WERI-Rb-1 (cell line): Measurements from ENCODE around the gene KCNH2.

Source experiments
- DNase-seq: peaks from one replicate; pipeline ENCODE4 v3.0.0-alpha.2; 2020
- H3K27ac ChIP-seq: fragments of 250-450 bp; sonication (Bioruptor Pico); 2 replicates; pipeline ENCODE4 v1.5.1; 2020; ENCODE audit warnings: mild to moderate bottlenecking, moderate library complexity
- H3K27me3 ChIP-seq: fragments of 250-450 bp; sonication (Bioruptor Pico); 2 replicates; pipeline ENCODE4 v1.5.1; 2021; ENCODE audit warnings: mild to moderate bottlenecking, low read depth, moderate library complexity; ENCODE audit not compliant: insufficient read depth, severe bottlenecking
- H3K36me3 ChIP-seq: fragments of 250-450 bp; sonication (Bioruptor Pico); 2 replicates; pipeline ENCODE4 v1.5.1; 2020; ENCODE audit warnings: mild to moderate bottlenecking, moderate library complexity
- H3K4me3 ChIP-seq: 2 replicates; pipeline ENCODE4 v1.5.1; 2011; ENCODE audit warnings: low read depth, mild to moderate bottlenecking, control low read depth, low read length
- H3K9me3 ChIP-seq: fragments of 250-450 bp; sonication (Bioruptor Pico); 2 replicates; pipeline ENCODE4 v1.5.1; 2021; ENCODE audit warnings: mild to moderate bottlenecking, moderate library complexity; ENCODE audit not compliant: severe bottlenecking
- CTCF ChIP-seq: IDR thresholded peaks from 2 replicates; pipeline ENCODE4 v1.5.1; 2011; ENCODE audit warnings: low read depth, mild to moderate bottlenecking, control low read depth, inconsistent platforms, low read length

Gene KCNH2

DNA sequence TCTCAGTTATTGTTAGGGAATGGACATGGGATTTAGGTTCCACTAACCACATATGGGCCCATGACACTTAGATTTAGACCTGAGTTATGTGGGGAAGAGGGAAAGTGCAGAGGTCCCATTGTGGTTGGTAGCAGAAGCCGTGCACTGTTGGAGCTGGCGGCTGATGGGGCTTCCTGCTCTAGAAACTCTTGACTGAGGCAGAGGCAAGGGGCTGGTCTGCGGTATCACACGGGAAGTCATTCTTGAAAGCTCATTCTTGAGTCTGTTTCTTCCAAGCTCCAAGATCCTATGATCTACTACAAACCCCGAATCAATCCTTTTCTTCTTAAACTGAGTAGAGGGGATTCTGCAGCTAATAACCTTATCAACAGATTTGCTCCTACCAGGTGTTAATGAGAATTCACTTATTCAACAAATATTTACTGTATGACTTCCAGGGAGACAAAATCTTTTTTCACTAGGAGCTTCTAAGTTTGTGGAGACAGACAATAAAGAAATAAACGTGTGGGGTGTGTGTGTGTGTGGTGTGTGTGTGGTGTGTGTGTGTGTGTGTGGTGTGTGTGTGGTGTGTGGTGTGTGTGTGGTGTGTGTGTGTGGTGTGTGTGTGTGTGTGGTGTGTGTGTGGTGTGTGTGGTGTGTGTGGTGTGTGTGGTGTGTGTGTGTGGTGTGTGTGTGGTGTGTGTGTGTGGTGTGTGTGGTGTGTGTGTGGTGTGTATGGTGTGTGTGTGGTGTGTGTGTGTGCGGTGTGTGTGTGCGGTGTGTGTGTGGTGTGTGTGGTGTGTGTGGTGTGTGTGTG is 68.7 kb downstream of the KCNH2 start:
- DNase-seq = no peak
- no peak for TF ChIP-seq CTCF

GRCh38 chr7:150908173-150908572 is 69.9 kb downstream of the KCNH2 start:
- no peak for TF ChIP-seq CTCF
- DNase-seq = no peak
- Histone ChIP-seq H3K27me3 (no peaks in the 10 kb centered on the region), H3K4me3 (no peak overlapping the region), H3K27ac (no peak overlapping the region), H3K9me3 (no peaks in the 10 kb centered on the region), H3K36me3 (no peaks in the 10 kb centered on the region)

More for the DNA sequence above, 68.7 kb downstream of the KCNH2 start:
- no peaks in the 10 kb centered on the region for H3K27me3 ChIP-seq
- H3K36me3 ChIP-seq = no peaks in the 10 kb centered on the region
- H3K27ac ChIP-seq = no peak overlapping the region
- no peaks in the 10 kb centered on the region for H3K9me3 ChIP-seq
- no peak overlapping the region for H3K4me3 ChIP-seq

DNA sequence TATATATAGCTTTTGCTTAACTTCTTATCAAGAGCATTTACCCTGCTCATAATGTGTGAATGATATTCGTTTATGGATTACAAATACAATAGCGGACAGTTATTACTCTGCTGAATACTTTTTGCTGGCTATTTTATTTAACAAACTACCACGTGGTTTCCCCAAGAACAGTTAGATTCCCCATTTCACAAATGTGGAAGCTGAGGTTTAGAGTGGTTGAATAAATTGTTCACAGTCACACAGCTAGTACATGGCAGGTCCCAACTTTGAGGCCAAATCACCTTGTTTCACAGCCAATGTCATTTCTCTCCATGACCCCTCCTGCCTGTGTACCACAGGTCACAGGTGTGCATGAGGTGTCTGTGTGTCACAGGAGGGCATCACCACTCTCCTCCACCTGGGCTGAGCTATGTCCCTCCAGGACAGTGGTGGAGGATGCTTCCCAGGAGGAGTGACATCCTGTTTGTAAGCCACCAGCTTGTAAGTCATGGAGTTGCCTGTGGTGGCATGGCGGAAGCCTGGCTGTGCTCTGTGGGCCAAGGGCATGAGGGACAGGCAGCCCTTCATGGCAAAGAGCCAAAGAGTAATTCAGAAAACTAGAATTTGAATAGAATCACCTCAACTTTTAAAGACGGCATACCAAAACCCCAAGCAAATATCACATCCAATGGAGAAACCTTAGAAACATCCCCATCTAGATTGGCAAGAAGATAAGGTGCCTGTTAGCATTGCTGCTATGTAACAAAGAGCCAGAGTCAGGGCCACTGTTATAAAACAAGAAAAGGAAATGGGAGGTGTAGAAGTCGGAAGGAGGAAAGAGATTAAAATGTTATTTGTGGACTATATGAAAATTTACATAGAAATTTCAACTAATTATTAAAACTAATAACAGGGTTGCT is 73.9 kb downstream of the KCNH2 start:
- no peaks in the 10 kb centered on the region for H3K36me3 ChIP-seq
- no peak for DNase-seq
- no peaks in the 10 kb centered on the region for H3K27me3 ChIP-seq
- H3K9me3 ChIP-seq = no peaks in the 10 kb centered on the region
- H3K4me3 ChIP-seq = no peak overlapping the region
- H3K27ac ChIP-seq = no peak overlapping the region
- TF ChIP-seq CTCF = no peak

DNA sequence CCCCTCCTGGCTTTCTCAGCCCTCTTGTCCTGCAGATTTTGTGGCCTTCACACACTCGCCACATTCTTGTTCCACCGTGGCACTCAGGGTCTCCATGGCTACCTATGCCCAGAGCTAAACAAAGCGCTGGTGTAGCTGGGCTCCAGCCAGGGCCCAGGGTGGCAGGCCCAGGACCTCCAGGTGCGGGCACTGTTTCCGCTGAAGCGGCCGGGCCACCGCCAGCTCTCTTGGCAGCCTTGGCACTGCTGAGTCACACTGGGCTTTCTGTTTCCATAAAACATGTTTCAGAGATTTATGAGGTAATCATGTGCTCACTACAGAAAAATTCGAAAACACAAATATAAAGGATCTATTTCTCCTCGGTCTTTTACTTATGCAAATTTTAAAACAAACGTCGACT is 74.5 kb downstream of the KCNH2 start:
- H3K36me3 ChIP-seq = no peaks in the 10 kb centered on the region
- no peak for TF ChIP-seq CTCF
- no peak overlapping the region for H3K4me3 ChIP-seq
- no peak overlapping the region for H3K27ac ChIP-seq
- no peaks in the 10 kb centered on the region for H3K9me3 ChIP-seq
- H3K27me3 ChIP-seq = no peaks in the 10 kb centered on the region
- no peak for DNase-seq

DNA sequence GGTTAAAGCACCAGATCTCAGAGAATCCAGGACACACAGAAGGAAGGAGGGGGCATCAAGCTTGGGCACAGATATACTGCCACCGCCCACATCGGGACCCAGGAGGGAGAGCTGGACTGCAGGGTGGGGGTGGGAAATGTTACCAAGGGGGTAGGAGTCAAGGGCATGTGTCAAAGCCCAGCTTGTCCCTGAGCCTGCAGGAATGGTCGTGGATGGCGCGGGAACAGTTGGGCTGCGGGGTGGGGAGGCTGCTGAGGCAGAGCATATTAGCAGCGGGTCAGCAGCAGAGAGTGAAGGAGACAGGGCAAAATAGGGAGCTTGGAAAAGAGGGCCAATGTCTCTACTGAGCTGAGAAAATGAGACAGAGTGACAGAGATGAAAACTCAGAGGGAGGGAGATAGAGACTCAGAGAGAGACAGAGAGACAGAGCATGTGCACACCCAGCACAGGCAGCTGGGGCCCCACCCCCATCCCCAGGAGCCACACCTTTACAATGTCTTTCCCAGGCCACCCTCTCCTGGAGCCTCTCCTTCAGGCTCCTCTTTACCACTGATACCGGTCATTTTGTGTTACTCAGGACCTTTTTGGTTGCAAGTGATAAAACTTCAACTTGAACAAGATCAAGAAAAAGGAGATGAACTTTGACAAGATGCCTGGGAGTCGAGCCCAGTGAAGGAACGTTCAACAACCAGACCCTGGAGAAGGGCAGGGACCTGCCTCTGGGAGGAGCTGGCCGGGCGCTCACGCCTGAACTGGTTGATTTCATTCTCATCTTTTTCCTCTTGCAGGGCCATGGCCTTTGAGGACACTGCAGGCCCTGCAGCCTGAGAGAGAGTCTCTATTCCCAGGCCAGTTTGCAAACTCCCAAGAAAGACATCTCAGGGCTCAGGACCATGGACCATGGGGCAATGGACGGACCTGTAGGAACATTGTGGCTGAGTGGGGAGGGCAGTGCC is 75.8 kb downstream of the KCNH2 start:
- H3K9me3 ChIP-seq = no peaks in the 10 kb centered on the region
- H3K36me3 ChIP-seq = no peaks in the 10 kb centered on the region
- H3K27ac ChIP-seq = no peak overlapping the region
- no peaks in the 10 kb centered on the region for H3K27me3 ChIP-seq
- DNase-seq = no peak
- H3K4me3 ChIP-seq = no peak overlapping the region
- no peak for TF ChIP-seq CTCF
